Measurements from ENCODE around the gene MCTP1.

Gene MCTP1

DNA sequence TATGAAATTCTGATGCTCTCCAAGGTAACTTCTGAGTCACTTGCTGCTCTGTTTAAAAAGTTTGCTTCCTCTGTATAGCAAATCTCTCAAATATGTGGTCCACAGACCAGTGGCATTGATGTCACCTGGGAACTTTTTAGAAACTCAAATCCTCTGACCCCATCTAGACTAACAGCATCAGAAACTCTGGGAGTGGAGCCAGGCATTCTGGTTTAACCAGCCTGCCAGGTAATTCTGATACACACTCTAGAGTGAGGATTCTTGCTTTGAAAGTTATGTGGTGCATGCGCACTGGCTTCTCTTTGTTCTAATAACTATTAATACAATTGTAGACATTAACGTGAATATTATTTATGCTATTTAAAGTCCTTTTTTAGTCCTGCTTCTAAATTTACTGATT, 368.3 kb downstream of the MCTP1 start:
- Histone ChIP-seq H3K4me3 (ENCODE audit: insufficient read depth, low read depth, low read length, poor library complexity, severe bottlenecking) (no peak overlapping the region), H3K4me1 (ENCODE audit: control insufficient read depth, insufficient read depth, low read length, poor library complexity, severe bottlenecking) (no peaks in the 10 kb centered on the region), H3K36me3 (ENCODE audit: control insufficient read depth, insufficient read depth, low read length) (no peaks in the 10 kb centered on the region), H3K27ac (ENCODE audit: insufficient read depth, low read length, poor library complexity, severe bottlenecking) (no peak overlapping the region), H3K27me3 (replicated peaks; ENCODE audit: control insufficient read depth, insufficient read depth, low read length, poor library complexity, severe bottlenecking) (no peaks in the 10 kb centered on the region), H3K9me3 (ENCODE audit: control insufficient read depth, low read length) (no peaks in the 10 kb centered on the region)
- DNase-seq, result no peak

DNA sequence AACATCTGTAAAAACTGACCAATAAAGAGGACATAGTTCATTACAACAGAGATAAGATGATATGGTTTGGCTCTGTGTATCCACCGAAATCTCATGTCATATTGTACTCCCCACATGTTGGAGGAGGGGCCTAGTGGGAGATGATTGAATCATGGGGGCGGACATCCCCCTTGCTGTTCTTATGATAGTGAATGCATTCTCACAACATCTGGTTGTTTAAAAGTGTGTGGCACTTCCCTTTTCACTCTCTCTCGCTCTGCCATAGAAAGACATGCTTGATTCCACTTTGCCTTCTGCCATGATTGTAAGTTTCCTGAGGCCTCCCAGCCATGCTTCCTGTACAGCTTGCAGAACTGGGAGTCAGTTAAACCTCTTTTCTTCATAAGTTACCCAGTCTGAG, 373.6 kb downstream of the MCTP1 start:
- Histone ChIP-seq H3K4me1 (ENCODE audit: control insufficient read depth, insufficient read depth, low read length, poor library complexity, severe bottlenecking) (no peaks in the 10 kb centered on the region), H3K27ac (ENCODE audit: insufficient read depth, low read length, poor library complexity, severe bottlenecking) (no peak overlapping the region), H3K4me3 (ENCODE audit: insufficient read depth, low read depth, low read length, poor library complexity, severe bottlenecking) (no peak overlapping the region), H3K36me3 (ENCODE audit: control insufficient read depth, insufficient read depth, low read length) (no peaks in the 10 kb centered on the region), H3K27me3 (replicated peaks; ENCODE audit: control insufficient read depth, insufficient read depth, low read length, poor library complexity, severe bottlenecking) (no peaks in the 10 kb centered on the region), H3K9me3 (ENCODE audit: control insufficient read depth, low read length) (no peaks in the 10 kb centered on the region)
- DNase-seq, result no peak

DNA sequence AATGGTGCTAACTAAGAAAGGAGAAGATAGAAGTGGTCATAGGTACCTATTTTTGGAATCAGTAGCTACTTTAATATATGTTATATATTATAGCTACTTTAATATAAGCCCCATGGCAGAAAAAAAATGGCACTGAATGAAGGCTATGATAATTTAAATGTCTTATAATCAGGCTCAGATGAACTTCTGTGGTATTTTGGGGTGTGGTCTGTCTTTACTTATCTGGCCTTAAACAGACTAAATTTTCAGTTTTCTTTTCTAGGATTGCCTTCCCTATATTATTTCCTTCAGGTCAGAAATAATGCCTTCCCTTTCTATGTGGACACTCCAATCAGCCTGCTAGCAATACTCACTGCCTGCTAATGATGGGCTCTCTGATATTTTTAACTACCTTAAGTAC, 374.2 kb downstream of the MCTP1 start:
- H3K4me1 ChIP-seq (ENCODE audit: control insufficient read depth, insufficient read depth, low read length, poor library complexity, severe bottlenecking), result no peaks in the 10 kb centered on the region
- H3K27me3 ChIP-seq (replicated peaks; ENCODE audit: control insufficient read depth, insufficient read depth, low read length, poor library complexity, severe bottlenecking), result no peaks in the 10 kb centered on the region
- H3K27ac ChIP-seq (ENCODE audit: insufficient read depth, low read length, poor library complexity, severe bottlenecking), result no peak overlapping the region
- H3K4me3 ChIP-seq (ENCODE audit: insufficient read depth, low read depth, low read length, poor library complexity, severe bottlenecking), result no peak overlapping the region
- H3K36me3 ChIP-seq (ENCODE audit: control insufficient read depth, insufficient read depth, low read length), result no peaks in the 10 kb centered on the region
- no peaks in the 10 kb centered on the region for H3K9me3 ChIP-seq (ENCODE audit: control insufficient read depth, low read length)
- DNase-seq, result no peak

DNA sequence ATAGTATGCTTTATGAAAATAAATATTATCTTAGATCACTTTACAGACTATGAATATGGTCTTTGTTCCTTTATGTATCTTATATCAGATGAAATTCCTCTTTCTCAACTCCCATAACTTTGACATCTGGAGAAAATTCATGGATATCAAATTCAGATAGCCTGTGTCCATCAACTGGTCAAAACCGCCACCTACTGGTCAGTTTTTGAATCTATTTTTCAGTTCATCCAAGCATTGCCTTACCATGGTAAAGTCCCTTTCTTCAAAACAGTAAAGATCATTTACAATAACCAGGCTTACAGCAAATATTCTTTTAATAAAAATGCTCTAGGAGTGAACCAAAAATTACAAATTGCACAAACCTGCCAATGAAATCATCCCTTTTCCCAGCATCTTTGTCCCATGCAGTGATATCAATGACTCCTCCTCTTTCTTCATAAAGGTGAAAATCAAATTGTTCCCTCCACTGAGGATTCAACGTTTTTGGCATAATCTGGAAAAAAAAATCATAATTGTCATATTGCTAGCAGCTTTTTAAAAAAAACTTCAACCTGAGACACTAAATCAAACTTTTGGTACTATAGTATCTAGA, 375.9 kb downstream of the MCTP1 start:
- no peaks in the 10 kb centered on the region for H3K9me3 ChIP-seq (ENCODE audit: control insufficient read depth, low read length)
- H3K27me3 ChIP-seq (replicated peaks; ENCODE audit: control insufficient read depth, insufficient read depth, low read length, poor library complexity, severe bottlenecking), result no peaks in the 10 kb centered on the region
- H3K36me3 ChIP-seq (ENCODE audit: control insufficient read depth, insufficient read depth, low read length), result no peaks in the 10 kb centered on the region
- H3K4me1 ChIP-seq (ENCODE audit: control insufficient read depth, insufficient read depth, low read length, poor library complexity, severe bottlenecking), result no peaks in the 10 kb centered on the region
- DNase-seq, result no peak
- no peak overlapping the region for H3K4me3 ChIP-seq (ENCODE audit: insufficient read depth, low read depth, low read length, poor library complexity, severe bottlenecking)
- H3K27ac ChIP-seq (ENCODE audit: insufficient read depth, low read length, poor library complexity, severe bottlenecking), result no peak overlapping the region

DNA sequence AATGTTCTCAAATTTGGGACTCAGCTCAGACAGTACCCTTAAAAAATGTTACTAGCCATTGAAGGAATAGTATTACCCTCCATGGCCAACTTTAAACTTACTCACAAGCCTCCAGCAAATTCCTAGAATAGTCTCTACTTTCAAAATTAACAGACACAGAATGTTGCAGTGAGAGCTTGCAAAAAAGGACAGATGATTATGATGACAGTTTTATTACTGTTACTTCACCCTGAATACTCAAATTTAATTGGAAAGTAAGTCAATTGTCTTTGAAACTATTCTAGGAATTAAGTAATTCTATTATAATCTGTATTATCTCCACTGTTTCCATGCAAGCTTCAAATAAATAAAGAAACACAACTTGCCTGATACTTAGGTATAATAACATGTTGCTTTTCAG, 378.1 kb downstream of the MCTP1 start:
- H3K9me3 ChIP-seq (ENCODE audit: control insufficient read depth, low read length), result no peaks in the 10 kb centered on the region
- no peak for DNase-seq
- no peaks in the 10 kb centered on the region for H3K27me3 ChIP-seq (replicated peaks; ENCODE audit: control insufficient read depth, insufficient read depth, low read length, poor library complexity, severe bottlenecking)
- H3K27ac ChIP-seq (ENCODE audit: insufficient read depth, low read length, poor library complexity, severe bottlenecking), result no peak overlapping the region
- no peaks in the 10 kb centered on the region for H3K4me1 ChIP-seq (ENCODE audit: control insufficient read depth, insufficient read depth, low read length, poor library complexity, severe bottlenecking)
- no peaks in the 10 kb centered on the region for H3K36me3 ChIP-seq (ENCODE audit: control insufficient read depth, insufficient read depth, low read length)
- no peak overlapping the region for H3K4me3 ChIP-seq (ENCODE audit: insufficient read depth, low read depth, low read length, poor library complexity, severe bottlenecking)

DNA sequence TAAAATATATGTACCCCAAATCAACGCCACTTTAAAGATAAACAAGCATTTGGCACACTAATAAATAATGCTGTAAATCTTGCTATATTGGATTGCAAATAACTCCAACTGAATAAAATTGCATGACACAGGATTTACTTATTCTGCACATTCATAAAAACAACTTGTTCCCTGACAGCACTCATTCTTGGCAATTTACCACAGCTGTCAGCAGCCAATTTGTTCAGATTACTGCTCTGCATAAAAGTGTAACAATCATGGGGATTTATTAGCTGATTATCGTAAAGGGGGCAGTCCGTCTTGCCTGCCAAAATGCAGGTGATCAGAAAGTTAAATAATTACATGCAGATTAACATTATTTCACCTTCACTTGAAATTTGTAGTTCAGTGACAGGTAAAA, 381.2 kb downstream of the MCTP1 start:
- no peaks in the 10 kb centered on the region for H3K36me3 ChIP-seq (ENCODE audit: control insufficient read depth, insufficient read depth, low read length)
- no peak for DNase-seq

DNA sequence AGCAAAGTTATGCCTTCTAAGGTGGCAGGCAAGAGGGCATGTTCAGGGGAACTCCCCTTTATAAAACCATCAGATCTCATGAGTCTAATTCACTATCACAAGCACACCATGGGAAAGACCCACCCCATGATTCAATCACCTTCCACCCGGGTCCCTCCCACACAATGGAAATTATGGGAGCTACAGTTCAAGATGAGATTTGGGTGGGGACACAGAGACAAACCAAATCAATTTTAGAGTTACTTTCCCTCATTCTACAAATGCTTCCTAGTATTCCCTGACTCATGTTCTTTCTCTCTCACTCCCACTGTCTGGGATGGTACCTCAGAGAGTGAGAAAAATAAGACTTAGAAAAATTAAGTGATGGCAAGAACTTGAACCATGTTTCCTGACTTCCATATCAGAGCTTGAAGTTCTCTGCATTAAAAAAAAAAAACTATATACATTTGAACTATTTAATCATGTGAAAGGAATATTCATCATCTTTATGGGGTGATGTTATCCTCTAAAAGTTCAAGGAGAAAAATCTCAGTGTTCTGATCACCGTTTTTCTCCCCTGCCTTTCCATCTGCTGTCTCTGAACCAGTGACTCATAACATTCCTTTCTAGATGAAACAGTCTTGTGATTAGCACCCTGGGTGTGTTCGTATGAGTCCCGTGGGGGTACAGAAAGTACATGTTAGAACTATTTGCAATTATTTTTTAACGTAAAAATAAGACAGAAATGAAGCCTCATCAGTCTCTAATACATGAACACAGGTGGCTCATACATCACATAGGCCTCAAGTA, 383.5 kb downstream of the MCTP1 start:
- no peaks in the 10 kb centered on the region for H3K9me3 ChIP-seq (ENCODE audit: control insufficient read depth, low read length)
- no peaks in the 10 kb centered on the region for H3K4me1 ChIP-seq (ENCODE audit: control insufficient read depth, insufficient read depth, low read length, poor library complexity, severe bottlenecking)
- H3K4me3 ChIP-seq (ENCODE audit: insufficient read depth, low read depth, low read length, poor library complexity, severe bottlenecking), result no peak overlapping the region
- no peaks in the 10 kb centered on the region for H3K27me3 ChIP-seq (replicated peaks; ENCODE audit: control insufficient read depth, insufficient read depth, low read length, poor library complexity, severe bottlenecking)
- H3K27ac ChIP-seq (ENCODE audit: insufficient read depth, low read length, poor library complexity, severe bottlenecking), result no peak overlapping the region
- H3K36me3 ChIP-seq (ENCODE audit: control insufficient read depth, insufficient read depth, low read length), result no peaks in the 10 kb centered on the region
- DNase-seq, result no peak

More for the DNA sequence above, 381.2 kb downstream of the MCTP1 start:
- H3K27me3 ChIP-seq (replicated peaks; ENCODE audit: control insufficient read depth, insufficient read depth, low read length, poor library complexity, severe bottlenecking), result no peaks in the 10 kb centered on the region
- H3K9me3 ChIP-seq (ENCODE audit: control insufficient read depth, low read length), result no peaks in the 10 kb centered on the region
- no peaks in the 10 kb centered on the region for H3K4me1 ChIP-seq (ENCODE audit: control insufficient read depth, insufficient read depth, low read length, poor library complexity, severe bottlenecking)
- H3K4me3 ChIP-seq (ENCODE audit: insufficient read depth, low read depth, low read length, poor library complexity, severe bottlenecking), result no peak overlapping the region
- no peak overlapping the region for H3K27ac ChIP-seq (ENCODE audit: insufficient read depth, low read length, poor library complexity, severe bottlenecking)

DNA sequence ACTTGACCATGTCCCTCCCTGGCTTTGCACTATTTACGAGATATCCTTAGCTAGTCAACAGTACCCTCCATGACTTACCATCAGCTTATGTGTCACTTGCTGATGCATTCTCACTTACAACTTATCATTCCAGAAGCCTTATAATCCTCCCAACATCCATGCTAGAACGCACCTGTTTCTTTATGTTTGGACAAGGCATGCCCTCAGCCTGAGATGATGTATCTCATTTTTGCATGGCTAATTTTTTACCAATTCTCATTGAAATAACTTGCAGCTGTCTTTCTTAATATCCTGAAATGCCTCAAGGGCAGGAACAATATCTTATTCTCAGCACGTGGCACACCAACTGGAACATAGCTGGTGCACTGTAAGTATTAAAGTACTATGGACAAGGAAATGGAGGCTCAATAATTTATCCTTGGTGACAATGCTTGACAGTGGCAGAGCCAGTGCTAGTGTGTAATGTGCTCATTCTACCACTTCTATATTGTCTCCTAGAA, 384.8 kb downstream of the MCTP1 start:
- Histone ChIP-seq H3K4me1 (ENCODE audit: control insufficient read depth, insufficient read depth, low read length, poor library complexity, severe bottlenecking) (no peaks in the 10 kb centered on the region), H3K27me3 (replicated peaks; ENCODE audit: control insufficient read depth, insufficient read depth, low read length, poor library complexity, severe bottlenecking) (no peaks in the 10 kb centered on the region), H3K4me3 (ENCODE audit: insufficient read depth, low read depth, low read length, poor library complexity, severe bottlenecking) (no peak overlapping the region), H3K27ac (ENCODE audit: insufficient read depth, low read length, poor library complexity, severe bottlenecking) (no peak overlapping the region), H3K36me3 (ENCODE audit: control insufficient read depth, insufficient read depth, low read length) (no peaks in the 10 kb centered on the region), H3K9me3 (ENCODE audit: control insufficient read depth, low read length) (no peaks in the 10 kb centered on the region)
- DNase-seq, result no peak

DNA sequence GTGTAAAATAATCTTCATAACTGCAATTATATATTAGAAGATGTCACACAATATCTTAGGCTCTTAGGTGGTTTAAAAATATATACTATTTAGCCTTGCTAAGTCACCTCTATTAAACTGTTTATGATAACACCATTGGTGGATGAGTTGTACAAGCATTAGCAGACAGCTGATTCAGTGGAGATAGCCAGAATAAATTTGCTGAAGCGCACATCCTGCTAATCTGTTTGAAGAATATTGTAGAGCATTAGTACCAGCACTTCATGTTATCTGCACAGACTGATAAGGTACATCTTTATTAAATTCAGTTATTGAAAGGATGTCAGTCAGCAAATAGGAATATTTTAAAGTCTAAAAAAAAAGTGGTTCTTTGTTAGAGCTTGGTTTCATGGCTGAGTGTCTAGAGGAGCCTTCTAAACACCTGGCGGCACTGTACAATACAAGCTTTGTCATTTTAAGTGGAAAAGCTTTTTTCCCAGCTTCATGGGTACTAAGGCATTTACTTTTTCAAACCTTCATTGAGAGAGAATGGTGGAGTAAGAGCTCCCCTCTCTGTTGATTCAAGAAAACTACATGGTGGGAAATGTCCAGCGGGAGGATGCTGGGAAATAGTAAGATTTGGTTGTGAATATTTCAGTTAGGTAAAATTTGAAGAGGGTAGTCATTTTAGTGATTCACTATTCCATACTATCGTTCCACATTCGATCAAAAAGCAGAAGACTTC, 391.3 kb downstream of the MCTP1 start:
- no peaks in the 10 kb centered on the region for H3K4me1 ChIP-seq (ENCODE audit: control insufficient read depth, insufficient read depth, low read length, poor library complexity, severe bottlenecking)
- no peak for DNase-seq
- no peaks in the 10 kb centered on the region for H3K27me3 ChIP-seq (replicated peaks; ENCODE audit: control insufficient read depth, insufficient read depth, low read length, poor library complexity, severe bottlenecking)
- H3K27ac ChIP-seq (ENCODE audit: insufficient read depth, low read length, poor library complexity, severe bottlenecking), result no peak overlapping the region
- H3K36me3 ChIP-seq (ENCODE audit: control insufficient read depth, insufficient read depth, low read length), result no peaks in the 10 kb centered on the region
- H3K4me3 ChIP-seq (ENCODE audit: insufficient read depth, low read depth, low read length, poor library complexity, severe bottlenecking), result no peak overlapping the region
- H3K9me3 ChIP-seq (ENCODE audit: control insufficient read depth, low read length), result no peaks in the 10 kb centered on the region

DNA sequence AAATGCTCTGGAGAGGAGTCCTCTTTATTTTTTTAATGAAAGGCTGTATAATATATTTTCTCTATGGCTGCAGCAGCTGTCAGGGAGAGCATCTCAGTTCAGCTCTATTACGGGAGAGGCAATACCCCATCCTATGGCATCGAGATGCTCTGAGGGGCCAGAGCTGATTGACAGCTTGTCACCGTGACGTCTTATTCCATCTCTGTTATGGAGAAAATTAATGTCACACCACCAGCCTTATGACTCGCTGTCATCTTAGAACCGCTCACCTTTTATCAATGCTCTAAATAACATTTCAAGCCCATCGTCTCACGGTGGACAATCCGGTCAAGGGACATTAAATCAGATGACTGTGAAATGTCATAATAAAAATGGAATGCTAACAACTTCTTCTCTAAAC, 392.9 kb downstream of the MCTP1 start:
- no peak for DNase-seq
- no peak overlapping the region for H3K4me3 ChIP-seq (ENCODE audit: insufficient read depth, low read depth, low read length, poor library complexity, severe bottlenecking)
- H3K4me1 ChIP-seq (ENCODE audit: control insufficient read depth, insufficient read depth, low read length, poor library complexity, severe bottlenecking), result no peaks in the 10 kb centered on the region
- H3K27me3 ChIP-seq (replicated peaks; ENCODE audit: control insufficient read depth, insufficient read depth, low read length, poor library complexity, severe bottlenecking), result no peaks in the 10 kb centered on the region
- H3K27ac ChIP-seq (ENCODE audit: insufficient read depth, low read length, poor library complexity, severe bottlenecking), result no peak overlapping the region
- H3K9me3 ChIP-seq (ENCODE audit: control insufficient read depth, low read length), result no peaks in the 10 kb centered on the region
- H3K36me3 ChIP-seq (ENCODE audit: control insufficient read depth, insufficient read depth, low read length), result no peaks in the 10 kb centered on the region

Data from effector memory CD4-positive, alpha-beta T cell (primary cell).